Measurements from ENCODE around the gene TNPO1.
"Not testable (repeated sequence)": the region's sequence is repeated elsewhere in the genome, so short reads cannot be mapped to it uniquely, and the experiment has no call there.

The TNPO1 gene

GRCh38 chr5:72934953-72935725 is 118.7 kb downstream of the TNPO1 start:
- not testable (repeated sequence) for DNase-seq (ENCODE audit: low read depth)

- DNase-seq (ENCODE audit: low read depth) = no peak
Observed at GRCh38 chr5:72936893-72937292, 120.4 kb downstream of the TNPO1 start.

GRCh38 chr5:72937517-72938061 is 121.1 kb downstream of the TNPO1 start:
- no peak for DNase-seq (ENCODE audit: low read depth)

GRCh38 chr5:72938206-72938605 is 121.7 kb downstream of the TNPO1 start:
- no peak for DNase-seq (ENCODE audit: low read depth)

- DNase-seq (ENCODE audit: low read depth) = no peak
Observed at GRCh38 chr5:72940082-72940481, 123.6 kb downstream of the TNPO1 start.

GRCh38 chr5:72943307-72943706 is 126.8 kb downstream of the TNPO1 start:
- no peak for DNase-seq (ENCODE audit: low read depth)

- DNase-seq (ENCODE audit: low read depth) = no peak
Observed at GRCh38 chr5:72947498-72947897, 131.0 kb downstream of the TNPO1 start.

- DNase-seq (ENCODE audit: low read depth) = no peak
Observed at GRCh38 chr5:72949481-72949880, 133.0 kb downstream of the TNPO1 start.

- no peak for DNase-seq (ENCODE audit: low read depth)
Observed at GRCh38 chr5:72951671-72952468, 135.4 kb downstream of the TNPO1 start.

GRCh38 chr5:72954389-72954788 is 137.9 kb downstream of the TNPO1 start:
- no peak for DNase-seq (ENCODE audit: low read depth)

- no peak for DNase-seq (ENCODE audit: low read depth)
Observed at GRCh38 chr5:72955143-72955767, 138.8 kb downstream of the TNPO1 start.

- DNase-seq (ENCODE audit: low read depth) = peak; percentile 94
Observed at GRCh38 chr5:72955768-72956323, 139.4 kb downstream of the TNPO1 start, which contains the start of gene FCHO2. TSS of gene FCHO2 (plus strand) at chr5:72956041. CDS start at chr5:72956097, 56 bp downstream.

- DNase-seq (ENCODE audit: low read depth) = peak; percentile 11
Observed at GRCh38 chr5:72956324-72957140, 140.1 kb downstream of the TNPO1 start.

GRCh38 chr5:72957337-72957736 is 140.9 kb downstream of the TNPO1 start:
- DNase-seq (ENCODE audit: low read depth) = no peak

GRCh38 chr5:72959257-72959656 is 142.8 kb downstream of the TNPO1 start:
- DNase-seq (ENCODE audit: low read depth) = no peak
